Testis (tissue), 3 donors: ENCODE measurements around the gene RXFP1. TPM values are rescaled to one million over a fixed set of nuclear protein-coding genes. Genes with fewer than 3 reads are reported as not detected.
"Not testable (repeated sequence)": the region's sequence is repeated elsewhere in the genome, so short reads cannot be mapped to it uniquely, and the experiment has no call there.

Source experiments
- DNase-seq: peaks from one replicate; pipeline ENCODE4 v3.0.0-alpha.2; 2019
- H3K27ac ChIP-seq, 2 donors: fragments of 200-600 bp; sonication (generic); one replicate each; pipeline ENCODE4 v1.5.1; 2019
- H3K27me3 ChIP-seq: fragments of 200-600 bp; sonication (generic); one replicate; pipeline ENCODE4 v1.5.1; 2019
- H3K36me3 ChIP-seq: fragments of 200-600 bp; sonication (generic); one replicate; pipeline ENCODE4 v1.5.1; 2017; ENCODE audit warnings: low read depth; ENCODE audit errors: missing control alignments
- H3K4me1 ChIP-seq: fragments of 200-600 bp; sonication (generic); one replicate; pipeline ENCODE4 v1.5.1; 2019
- H3K4me3 ChIP-seq, 2 donors: fragments of 200-600 bp; sonication (generic); one replicate each; pipeline ENCODE4 v1.5.1; 2017 to 2019
- H3K9me3 ChIP-seq: fragments of 200-600 bp; sonication (generic); one replicate; pipeline ENCODE4 v1.5.1; 2017
- CTCF ChIP-seq, 3 experiments: fragments of 450-650 bp in 2 of 3; fragments of 200-600 bp in 1 of 3; sonication (generic) in 1 of 3; IDR thresholded peaks; one replicate each; pipeline ENCODE4 v1.5.1; 2016 to 2019; ENCODE audit warnings: antibody characterized with exemption in 3 of 3, mild to moderate bottlenecking in 2 of 3, moderate library complexity in 1 of 3
- POLR2A ChIP-seq: fragments of 450-650 bp; IDR thresholded peaks from one replicate; pipeline ENCODE4 v1.6.1; 2017; ENCODE audit warnings: antibody characterized with exemption, mild to moderate bottlenecking, moderate library complexity
- WGBS, 2 donors: methylation state at CpG; one replicate each; pipeline ENCODE4 v1.1.5; 2018; 5-methylcytosine and 5-hydroxymethylcytosine counted together
- intact Hi-C: fragments of 100-400 bp; cut with DNase I; formaldehyde crosslinking; loops from one replicate; pipeline ENCODE4 v1.15.1; 2023; ENCODE audit warnings: low total_unique reads
- polyA plus RNA-seq: library from polyadenylated mRNA; stranded (reverse); fragments of 350-450 nt; fragmentation: Illumina TruSeq; extraction: RNeasy Lipid Tissue Mini Kit (QIAGEN cat#74804); gene quantifications from one replicate; pipeline ENCODE4 v1.2.3, GENCODE V29; 2014; ENCODE audit warnings: low read depth, low replicate concordance; ENCODE audit not compliant: insufficient read depth
- total RNA-seq, 2 donors: library from RNA; depleted of rRNA; stranded (reverse); fragments of >200 nt; gene quantifications; one replicate each; pipeline ENCODE4 v1.2.3, GENCODE V29; 2016

RXFP1 gene
- total and polyA plus RNA-seq, 3 donors from 2014 or later, result 0.26 to 2.1 (median 0.81) TPM

GRCh38 chr4:158657291-158657690, 135.6 kb downstream of the RXFP1 start:
- no peaks in the 10 kb centered on the region for H3K4me1 ChIP-seq

GRCh38 chr4:158663255-158663654, 141.6 kb downstream of the RXFP1 start:
- 68 to 79% methylated on average over 4 of the region's 4 CpGs for WGBS, 2 donors
- H3K27ac ChIP-seq, H3K27me3 ChIP-seq, H3K4me1 ChIP-seq, H3K4me3 ChIP-seq, H3K36me3 ChIP-seq, DNase-seq, H3K9me3 ChIP-seq, intact Hi-C loops: not testable (repeated sequence)

More at GRCh38 chr4:158657291-158657690, 135.6 kb downstream of the RXFP1 start:
- WGBS, 2 donors, result 81 to 89% methylated on average over 3 to 11 of the region's 11 CpGs
- intact Hi-C loops, result no loop called here
- no peaks in the 10 kb centered on the region for H3K36me3 ChIP-seq
- no peaks in the 10 kb centered on the region for H3K27me3 ChIP-seq
- TF ChIP-seq CTCF (IDR thresholded peaks at IDR 0.05) (no peak), POLR2A (no peak)
- DNase-seq, result no peak
- H3K4me3 ChIP-seq, result no peak overlapping the region
- no peaks in the 10 kb centered on the region for H3K9me3 ChIP-seq
- H3K27ac ChIP-seq, result no peak overlapping the region

- DNase-seq, H3K27me3 ChIP-seq, intact Hi-C loops, H3K27ac ChIP-seq, H3K9me3 ChIP-seq, H3K4me3 ChIP-seq, H3K4me1 ChIP-seq, H3K36me3 ChIP-seq: not testable (repeated sequence)
- WGBS, 2 donors, result 78 to 84% methylated on average over 8 of the region's 8 CpGs
Observed at GRCh38 chr4:158663707-158664625, 142.3 kb downstream of the RXFP1 start.

- Histone ChIP-seq H3K9me3 (no peaks in the 10 kb centered on the region), H3K27me3 (no peaks in the 10 kb centered on the region), H3K36me3 (no peaks in the 10 kb centered on the region), H3K4me3 (no peak overlapping the region), H3K4me1 (no peaks in the 10 kb centered on the region), H3K27ac (no peak overlapping the region)
- 97 to 100% methylated on average over 1 to 13 of the region's 18 CpGs for WGBS, 2 donors
- intact Hi-C loops, result no loop called here
- no peak for TF ChIP-seq CTCF (IDR thresholded peaks at IDR 0.05)
- TF ChIP-seq POLR2A, result no peak
- no peak for DNase-seq
Observed at GRCh38 chr4:158664806-158665205, 143.1 kb downstream of the RXFP1 start.

GRCh38 chr4:158666892-158667291, 145.2 kb downstream of the RXFP1 start:
- no peaks in the 10 kb centered on the region for H3K9me3 ChIP-seq
- H3K36me3 ChIP-seq, result no peaks in the 10 kb centered on the region
- no peak overlapping the region for H3K4me3 ChIP-seq
- intact Hi-C loops, result no loop called here
- DNase-seq, result no peak
- 90 to 95% methylated on average over 2 of the region's 2 CpGs for WGBS, 2 donors
- no peaks in the 10 kb centered on the region for H3K4me1 ChIP-seq
- TF ChIP-seq POLR2A (no peak), CTCF (IDR thresholded peaks at IDR 0.05) (no peak)
- H3K27ac ChIP-seq, result no peak overlapping the region
- H3K27me3 ChIP-seq, result no peaks in the 10 kb centered on the region
